Gastrocnemius medialis (tissue), 4 donors: ENCODE data around the gene LCN15.

Source experiments
- POLR2A ChIP-seq, 2 donors: fragments of 450-650 bp; IDR thresholded peaks; one replicate each; pipeline ENCODE4 v1.6.1; 2017; ENCODE audit warnings: antibody characterized with exemption in 2 of 2, mild to moderate bottlenecking in 2 of 2, moderate library complexity in 2 of 2
- TF ChIP-seq, protein P1 (sequence below), 5 experiments: fragments of 450-650 bp in 3 of 5; fragments of 200-600 bp in 2 of 5; sonication (generic) in 2 of 5; IDR thresholded peaks in 4 of 5; conservative IDR thresholded peaks in 1 of 5; 1 replicate in 4 of 5; 2 replicates in 1 of 5; pipeline ENCODE4 v1.5.1; 2016 to 2019; ENCODE audit warnings: antibody characterized with exemption in 5 of 5, mild to moderate bottlenecking in 3 of 5, moderate library complexity in 3 of 5

DNA sequence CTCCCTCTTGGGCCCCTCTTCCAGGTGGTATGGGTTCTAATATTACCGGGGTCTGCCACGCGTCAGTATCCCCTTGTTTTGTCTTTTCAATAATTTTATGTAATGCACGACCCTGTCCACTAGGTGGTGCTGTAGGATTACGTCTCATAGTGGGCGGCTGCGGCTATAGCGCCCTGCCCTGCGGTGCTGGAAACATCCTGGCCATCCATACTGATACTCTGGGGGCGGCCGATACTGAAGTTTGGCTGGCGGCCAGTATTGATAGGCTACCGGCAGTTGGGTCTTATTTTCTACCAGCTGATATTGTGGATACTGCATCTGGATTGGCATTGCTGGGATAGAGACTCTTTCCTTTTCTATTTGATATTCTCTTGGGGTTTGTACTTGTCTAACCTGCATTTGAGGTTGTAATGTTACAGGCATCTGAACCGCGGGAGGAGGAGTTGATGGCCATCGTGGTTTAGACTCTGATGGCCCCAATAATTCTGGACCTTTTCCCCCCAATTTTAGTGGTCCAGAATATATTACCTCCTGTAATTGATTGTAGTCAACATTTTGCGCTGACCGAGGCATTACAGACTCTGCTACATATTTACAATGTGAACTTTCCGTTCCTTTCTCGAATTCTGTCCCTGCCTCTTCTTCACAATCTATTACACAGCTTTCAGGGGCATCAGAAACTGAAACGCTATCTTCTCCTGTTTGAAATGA, 23.5 kb upstream of the LCN15 start:
- TF ChIP-seq, protein P1, sequence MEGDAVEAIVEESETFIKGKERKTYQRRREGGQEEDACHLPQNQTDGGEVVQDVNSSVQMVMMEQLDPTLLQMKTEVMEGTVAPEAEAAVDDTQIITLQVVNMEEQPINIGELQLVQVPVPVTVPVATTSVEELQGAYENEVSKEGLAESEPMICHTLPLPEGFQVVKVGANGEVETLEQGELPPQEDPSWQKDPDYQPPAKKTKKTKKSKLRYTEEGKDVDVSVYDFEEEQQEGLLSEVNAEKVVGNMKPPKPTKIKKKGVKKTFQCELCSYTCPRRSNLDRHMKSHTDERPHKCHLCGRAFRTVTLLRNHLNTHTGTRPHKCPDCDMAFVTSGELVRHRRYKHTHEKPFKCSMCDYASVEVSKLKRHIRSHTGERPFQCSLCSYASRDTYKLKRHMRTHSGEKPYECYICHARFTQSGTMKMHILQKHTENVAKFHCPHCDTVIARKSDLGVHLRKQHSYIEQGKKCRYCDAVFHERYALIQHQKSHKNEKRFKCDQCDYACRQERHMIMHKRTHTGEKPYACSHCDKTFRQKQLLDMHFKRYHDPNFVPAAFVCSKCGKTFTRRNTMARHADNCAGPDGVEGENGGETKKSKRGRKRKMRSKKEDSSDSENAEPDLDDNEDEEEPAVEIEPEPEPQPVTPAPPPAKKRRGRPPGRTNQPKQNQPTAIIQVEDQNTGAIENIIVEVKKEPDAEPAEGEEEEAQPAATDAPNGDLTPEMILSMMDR (IDR thresholded peaks at IDR 0.05 in 4 of 5, conservative IDR thresholded peaks at IDR 0.05 in 1 of 5) = peak; percentile 76 to 93 (median 91)
- TF ChIP-seq POLR2A (IDR thresholded peaks at IDR 0.05) = no peak
